Keratinocyte (primary cell): ENCODE data around the gene LY6G6F.

ENCODE experiments used
- EZH2 ChIP-seq: IDR thresholded peaks from one replicate; pipeline ENCODE4 v1.6.1; 2012; ENCODE audit warnings: inconsistent platforms, mild to moderate bottlenecking, low read length, moderate library complexity
- TF ChIP-seq, protein P1 (sequence below), 3 experiments: IDR thresholded peaks in 1 of 3; conservative IDR thresholded peaks in 1 of 3; optimal IDR thresholded peaks in 1 of 3; 2 replicates in 2 of 3; 3 replicates in 1 of 3; pipeline versions ENCODE3 to v1.5.1; 2011; ENCODE audit warnings: low read length in 3 of 3, mild to moderate bottlenecking in 3 of 3, moderate library complexity in 2 of 3, control low read depth in 1 of 3, inconsistent platforms in 1 of 3; ENCODE audit not compliant: insufficient read depth in 2 of 3; ENCODE audit errors: extremely low read depth in 1 of 3

DNA sequence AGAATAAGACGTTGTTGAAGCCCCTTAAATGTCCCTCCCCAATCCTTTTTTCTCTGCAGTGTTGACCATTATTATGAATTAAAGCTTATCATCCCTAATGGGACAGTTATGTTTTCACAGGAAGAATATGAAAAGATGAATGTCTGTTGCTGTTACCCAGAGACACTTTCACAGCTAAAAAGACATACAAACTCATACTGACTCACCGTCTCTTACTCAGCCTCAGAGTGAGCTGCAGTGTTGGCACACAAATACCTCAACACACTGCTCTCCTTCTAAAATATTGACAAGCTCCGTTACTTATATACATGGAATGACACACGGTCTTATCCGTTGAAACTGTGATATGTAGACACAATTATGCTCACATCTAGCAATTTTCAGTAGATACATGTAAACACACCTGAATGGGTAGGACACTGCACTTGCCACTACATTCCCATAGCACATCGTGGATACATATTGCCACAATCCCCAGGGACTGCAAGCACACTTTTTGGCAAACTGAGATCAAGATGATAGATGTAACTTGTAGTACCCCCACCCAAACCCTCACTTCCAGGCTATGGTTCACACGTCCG, 46.2 kb downstream of the LY6G6F start:
- TF ChIP-seq, protein P1, sequence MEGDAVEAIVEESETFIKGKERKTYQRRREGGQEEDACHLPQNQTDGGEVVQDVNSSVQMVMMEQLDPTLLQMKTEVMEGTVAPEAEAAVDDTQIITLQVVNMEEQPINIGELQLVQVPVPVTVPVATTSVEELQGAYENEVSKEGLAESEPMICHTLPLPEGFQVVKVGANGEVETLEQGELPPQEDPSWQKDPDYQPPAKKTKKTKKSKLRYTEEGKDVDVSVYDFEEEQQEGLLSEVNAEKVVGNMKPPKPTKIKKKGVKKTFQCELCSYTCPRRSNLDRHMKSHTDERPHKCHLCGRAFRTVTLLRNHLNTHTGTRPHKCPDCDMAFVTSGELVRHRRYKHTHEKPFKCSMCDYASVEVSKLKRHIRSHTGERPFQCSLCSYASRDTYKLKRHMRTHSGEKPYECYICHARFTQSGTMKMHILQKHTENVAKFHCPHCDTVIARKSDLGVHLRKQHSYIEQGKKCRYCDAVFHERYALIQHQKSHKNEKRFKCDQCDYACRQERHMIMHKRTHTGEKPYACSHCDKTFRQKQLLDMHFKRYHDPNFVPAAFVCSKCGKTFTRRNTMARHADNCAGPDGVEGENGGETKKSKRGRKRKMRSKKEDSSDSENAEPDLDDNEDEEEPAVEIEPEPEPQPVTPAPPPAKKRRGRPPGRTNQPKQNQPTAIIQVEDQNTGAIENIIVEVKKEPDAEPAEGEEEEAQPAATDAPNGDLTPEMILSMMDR (optimal IDR thresholded peaks at IDR 0.05 in 1 of 3, IDR thresholded peaks at IDR 0.05 in 1 of 3, conservative IDR thresholded peaks at IDR 0.05 in 1 of 3; ENCODE audit: extremely low read depth in 1 of 3, insufficient read depth in 2 of 3, low read length in 3 of 3), result no peak
- TF ChIP-seq EZH2, result no peak
